OCI-LY1 (cell line): ENCODE results near the gene GTF2IRD2.
"Not testable (repeated sequence)": the region's sequence is repeated elsewhere in the genome, so short reads cannot be mapped to it uniquely, and the experiment has no call there.

Experiments
- CTCF ChIP-seq: fragments of 200-600 bp; sonication (generic), shearing (Covaris generic); IDR thresholded peaks from 2 replicates; pipeline ENCODE4 v1.5.1; 2017; ENCODE audit warnings: mild to moderate bottlenecking, antibody characterized with exemption, low read length, moderate library complexity, mixed read lengths
- EZH2 ChIP-seq: fragments of 200-600 bp; sonication (generic), shearing (Covaris generic); IDR thresholded peaks from 2 replicates; pipeline ENCODE4 v1.8.0; 2017; ENCODE audit warnings: borderline replicate concordance, mixed run types, mild to moderate bottlenecking, antibody characterized with exemption, low read length, moderate library complexity, mixed read lengths

- not testable (repeated sequence) for TF ChIP-seq CTCF, EZH2
Observed at GRCh38 chr7:74772093-74772492, 79.3 kb downstream of the GTF2IRD2 start.
